Endothelial cell of hepatic sinusoid (primary cell): ENCODE data around the gene NUP188.

Experiments used
- in situ Hi-C: cut with HindIII; loops from 2 replicates; pipeline ENCODE4 v1.10.0; 2017; ENCODE audit warnings: low sequenced_read_pairs

NUP188 gene, protein sequence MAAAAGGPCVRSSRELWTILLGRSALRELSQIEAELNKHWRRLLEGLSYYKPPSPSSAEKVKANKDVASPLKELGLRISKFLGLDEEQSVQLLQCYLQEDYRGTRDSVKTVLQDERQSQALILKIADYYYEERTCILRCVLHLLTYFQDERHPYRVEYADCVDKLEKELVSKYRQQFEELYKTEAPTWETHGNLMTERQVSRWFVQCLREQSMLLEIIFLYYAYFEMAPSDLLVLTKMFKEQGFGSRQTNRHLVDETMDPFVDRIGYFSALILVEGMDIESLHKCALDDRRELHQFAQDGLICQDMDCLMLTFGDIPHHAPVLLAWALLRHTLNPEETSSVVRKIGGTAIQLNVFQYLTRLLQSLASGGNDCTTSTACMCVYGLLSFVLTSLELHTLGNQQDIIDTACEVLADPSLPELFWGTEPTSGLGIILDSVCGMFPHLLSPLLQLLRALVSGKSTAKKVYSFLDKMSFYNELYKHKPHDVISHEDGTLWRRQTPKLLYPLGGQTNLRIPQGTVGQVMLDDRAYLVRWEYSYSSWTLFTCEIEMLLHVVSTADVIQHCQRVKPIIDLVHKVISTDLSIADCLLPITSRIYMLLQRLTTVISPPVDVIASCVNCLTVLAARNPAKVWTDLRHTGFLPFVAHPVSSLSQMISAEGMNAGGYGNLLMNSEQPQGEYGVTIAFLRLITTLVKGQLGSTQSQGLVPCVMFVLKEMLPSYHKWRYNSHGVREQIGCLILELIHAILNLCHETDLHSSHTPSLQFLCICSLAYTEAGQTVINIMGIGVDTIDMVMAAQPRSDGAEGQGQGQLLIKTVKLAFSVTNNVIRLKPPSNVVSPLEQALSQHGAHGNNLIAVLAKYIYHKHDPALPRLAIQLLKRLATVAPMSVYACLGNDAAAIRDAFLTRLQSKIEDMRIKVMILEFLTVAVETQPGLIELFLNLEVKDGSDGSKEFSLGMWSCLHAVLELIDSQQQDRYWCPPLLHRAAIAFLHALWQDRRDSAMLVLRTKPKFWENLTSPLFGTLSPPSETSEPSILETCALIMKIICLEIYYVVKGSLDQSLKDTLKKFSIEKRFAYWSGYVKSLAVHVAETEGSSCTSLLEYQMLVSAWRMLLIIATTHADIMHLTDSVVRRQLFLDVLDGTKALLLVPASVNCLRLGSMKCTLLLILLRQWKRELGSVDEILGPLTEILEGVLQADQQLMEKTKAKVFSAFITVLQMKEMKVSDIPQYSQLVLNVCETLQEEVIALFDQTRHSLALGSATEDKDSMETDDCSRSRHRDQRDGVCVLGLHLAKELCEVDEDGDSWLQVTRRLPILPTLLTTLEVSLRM (N-terminal part only)

GRCh38 chr9:128947527-128948301 lies at the start of gene NUP188, which contains the start of gene DOLK:
TSS of gene NUP188 (plus strand) at chr9:128947699. CDS start at chr9:128947720, 21 bp downstream.
TSS of gene DOLK (minus strand) at chr9:128947603. CDS start at chr9:128947303, 300 bp downstream.
- in situ Hi-C loops = no loop called here

DNA sequence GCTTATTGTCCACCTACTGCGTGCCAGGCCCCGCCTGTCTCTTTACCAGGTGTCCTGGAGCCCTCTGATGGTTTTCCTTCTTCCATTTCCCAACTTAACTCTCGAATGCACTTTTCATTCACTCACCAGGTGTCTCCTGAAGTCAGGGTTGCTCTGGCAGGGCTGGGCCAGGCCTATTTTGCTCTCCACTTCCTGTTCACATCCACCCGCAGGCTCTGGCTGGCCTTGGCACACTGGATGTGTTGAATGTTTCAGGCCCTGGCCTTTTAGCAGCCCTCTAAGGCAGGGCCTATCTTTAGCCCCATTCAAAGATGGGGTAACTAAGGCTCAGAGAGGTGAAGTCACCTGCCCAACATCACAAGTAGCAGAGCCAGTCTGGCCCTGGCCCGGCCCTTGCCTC lies 49.1 kb upstream of the NUP188 start:
- in situ Hi-C loops = no loop called here

DNA sequence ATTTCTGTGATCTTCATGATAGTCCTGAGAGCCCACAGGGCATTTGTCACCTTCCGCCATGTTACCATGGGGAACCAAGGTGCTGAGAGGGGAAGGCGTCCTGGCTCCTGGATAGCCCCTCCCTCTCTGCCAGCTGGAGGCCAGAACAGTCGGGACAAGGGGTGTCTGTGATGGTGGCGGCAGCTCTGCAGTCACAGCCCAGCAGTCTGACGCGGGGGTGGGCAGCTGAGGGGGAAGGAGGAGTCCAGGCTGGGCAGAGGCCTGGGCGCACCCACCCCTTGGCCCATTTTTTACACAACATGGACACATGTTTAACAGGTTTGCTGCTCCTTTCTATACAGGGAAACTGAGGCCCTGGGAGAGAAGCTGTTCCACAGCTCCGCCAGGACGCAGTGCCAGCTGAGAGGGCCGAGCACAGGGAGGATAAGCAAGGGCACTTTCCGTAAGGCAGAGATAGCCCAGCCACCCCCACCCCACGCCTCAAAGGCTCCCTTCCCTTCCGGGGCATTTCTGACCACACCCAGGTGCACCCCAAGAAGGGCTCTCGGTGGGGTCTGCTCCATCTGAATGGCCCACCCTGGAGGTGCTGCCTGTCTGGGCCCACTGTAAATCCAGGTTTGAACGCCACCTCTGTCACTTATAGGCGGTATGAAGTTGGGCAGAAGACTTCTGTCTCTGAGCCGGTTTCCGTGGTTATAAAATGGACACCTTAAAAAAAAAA lies 48.5 kb upstream of the NUP188 start:
- in situ Hi-C loops = no loop called here

DNA sequence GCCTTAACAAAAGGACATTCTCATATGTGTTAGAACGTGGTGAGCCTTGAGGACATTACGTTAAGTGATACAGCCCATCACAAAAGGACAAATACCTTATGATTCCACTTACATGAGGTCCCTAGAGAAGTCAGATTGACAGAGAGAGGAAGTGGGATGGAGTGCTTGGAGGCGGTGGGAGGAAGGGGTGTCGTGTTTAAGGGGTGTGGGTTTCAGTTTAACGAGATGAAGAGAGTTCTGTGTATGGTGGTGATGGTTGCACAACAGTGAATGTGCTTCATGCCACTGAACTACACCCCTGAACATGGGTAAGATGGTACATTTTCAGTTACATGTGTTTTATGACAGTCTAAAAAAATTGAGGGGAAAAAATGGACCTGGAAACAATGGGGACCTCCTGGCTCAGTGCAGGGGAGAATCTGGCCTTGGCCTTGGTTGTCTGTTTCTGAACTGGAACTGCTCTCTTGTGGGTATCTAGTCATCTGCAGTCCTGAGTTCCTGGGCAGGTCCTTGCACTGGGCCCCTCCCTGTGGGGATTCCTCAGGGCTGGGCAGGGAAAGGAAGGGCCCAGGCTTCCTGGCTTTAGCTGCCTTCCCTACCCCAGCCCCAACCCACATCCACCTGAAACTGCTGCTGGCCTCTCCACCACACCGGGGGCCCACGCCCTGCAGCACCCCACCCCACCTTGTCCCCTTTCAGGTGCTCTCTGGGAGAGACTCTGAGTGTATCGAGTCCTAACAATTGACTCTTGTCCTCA lies 47.8 kb upstream of the NUP188 start:
- in situ Hi-C loops = no loop called here

DNA sequence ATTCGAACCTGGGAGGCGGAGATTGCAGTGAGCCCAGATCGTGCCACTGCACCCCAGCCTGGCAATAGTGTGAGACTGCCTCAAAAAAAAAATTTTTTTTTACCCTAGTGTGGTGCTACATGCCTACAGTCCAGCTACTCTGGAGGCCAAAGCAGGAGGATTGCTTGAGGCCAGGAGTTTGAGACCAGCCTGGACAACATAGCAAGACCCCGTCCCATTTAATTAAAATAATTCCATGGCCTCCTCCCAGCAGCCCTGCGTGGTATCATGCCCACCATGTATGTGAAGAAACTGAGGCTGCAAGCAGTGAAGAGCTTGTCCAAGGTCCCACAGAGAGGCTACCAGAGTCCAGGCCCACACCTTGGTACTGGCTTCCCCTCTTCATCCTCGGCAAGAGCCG lies 46.1 kb upstream of the NUP188 start:
- in situ Hi-C loops = no loop called here

- in situ Hi-C loops = no loop called here
These were observed 45.7 kb upstream of the NUP188 start for GRCh38 chr9:128901822-128902221.

- in situ Hi-C loops = no loop called here
These were observed 45.0 kb upstream of the NUP188 start for GRCh38 chr9:128902351-128903078.

GRCh38 chr9:128903079-128903461 lies 44.4 kb upstream of the NUP188 start:
- in situ Hi-C loops = no loop called here

DNA sequence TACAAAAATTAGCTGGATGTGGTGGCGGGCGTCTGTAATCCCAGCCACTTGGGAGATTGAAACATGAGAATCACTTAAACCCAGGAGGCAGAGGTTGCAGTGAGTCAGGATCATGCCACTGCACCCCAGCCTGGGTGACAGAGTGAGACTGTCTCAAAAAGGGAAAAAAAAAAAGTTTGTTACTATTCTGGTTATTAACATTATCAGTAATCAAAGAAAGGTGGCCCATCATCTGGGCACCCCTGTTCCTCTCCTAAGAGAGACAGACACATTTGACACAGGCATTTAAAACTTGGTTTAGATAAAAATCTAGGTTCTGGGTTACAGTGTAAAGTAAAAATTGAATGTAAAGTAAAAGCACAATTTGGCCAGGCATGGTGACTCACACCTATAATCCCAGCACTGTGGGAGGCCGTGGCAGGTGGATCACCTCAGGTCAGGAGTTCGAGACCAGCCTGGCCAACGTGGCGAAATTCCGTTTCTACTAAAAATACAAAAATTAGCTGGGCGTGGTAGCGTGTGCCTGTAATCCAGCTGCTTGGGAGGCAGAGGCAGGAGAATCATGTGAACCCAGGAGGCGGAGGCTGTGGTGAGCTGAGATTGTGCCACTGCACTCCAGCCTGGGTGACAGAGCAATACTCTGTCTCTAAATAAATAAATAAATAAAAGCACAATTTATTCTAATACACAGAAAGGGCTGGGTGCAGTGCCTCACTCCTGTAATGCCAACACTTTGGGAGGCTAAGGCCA lies 43.5 kb upstream of the NUP188 start:
- in situ Hi-C loops = no loop called here

DNA sequence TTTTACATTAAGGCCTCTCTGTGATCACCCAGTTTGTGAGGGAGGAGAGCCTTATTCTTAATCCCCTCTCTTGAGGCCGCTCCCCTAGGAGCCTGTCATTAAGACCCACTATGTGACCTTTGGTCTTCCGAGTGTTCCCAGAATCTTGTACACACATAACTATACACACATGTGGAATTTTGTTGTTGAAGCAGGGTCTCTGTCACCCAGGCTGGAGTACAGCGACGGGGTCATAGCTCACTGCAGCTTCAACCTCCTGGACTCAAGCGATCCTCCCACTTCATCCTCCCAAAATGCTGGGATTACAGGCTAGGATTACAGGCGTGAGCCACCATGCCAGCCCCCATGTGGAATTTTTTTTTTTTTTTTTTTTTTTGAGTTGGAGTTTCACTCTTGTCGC lies 41.5 kb upstream of the NUP188 start:
- in situ Hi-C loops = no loop called here

- in situ Hi-C loops = no loop called here
These were observed 40.8 kb upstream of the NUP188 start for GRCh38 chr9:128906741-128907140.

- in situ Hi-C loops = no loop called here
These were observed 39.1 kb upstream of the NUP188 start for GRCh38 chr9:128908372-128908771.

DNA sequence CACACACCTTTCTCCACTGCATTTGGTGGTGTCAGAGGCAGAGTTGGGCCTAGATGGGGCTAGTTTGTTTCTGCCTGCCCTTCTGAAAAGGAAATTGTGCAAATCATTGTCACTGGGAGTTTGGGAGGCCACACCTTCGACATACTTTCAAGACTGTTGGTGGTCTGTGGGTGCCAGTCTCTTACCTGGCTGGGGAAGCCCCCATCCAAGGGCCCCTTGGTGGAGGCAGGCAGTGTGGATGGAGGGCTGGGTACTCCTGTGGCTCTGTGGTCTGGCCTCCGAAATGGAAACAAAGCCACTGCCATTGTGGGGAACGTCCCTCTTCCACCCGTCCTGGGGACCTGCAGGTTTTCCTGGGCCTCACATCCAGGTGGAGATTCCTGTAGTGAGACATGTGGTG lies 37.6 kb upstream of the NUP188 start:
- in situ Hi-C loops = no loop called here

GRCh38 chr9:128910906-128911305 lies 36.6 kb upstream of the NUP188 start:
- in situ Hi-C loops = no loop called here

- in situ Hi-C loops = no loop called here
These were observed 35.9 kb upstream of the NUP188 start for GRCh38 chr9:128911529-128912035.

GRCh38 chr9:128912270-128912853 lies 35.1 kb upstream of the NUP188 start:
- in situ Hi-C loops = no loop called here
